ENCODE results near the gene GATA5. TPM values are rescaled to one million over a fixed set of nuclear protein-coding genes. Genes with fewer than 3 reads are reported as not detected.

Gene GATA5
- total and polyA plus RNA-seq, 4 donors, result 0.49 to 15.2 (median 1.3) TPM

GRCh38 chr20:62463651-62464424 lies 12.0 kb downstream of the GATA5 start:
- H3K27ac ChIP-seq (ENCODE audit: low read depth in 1 of 2, low read length in 1 of 2), result no peak overlapping the region
- WGBS, 2 donors, result 82 to 88% methylated on average over 25 of the region's 25 CpGs
- TF ChIP-seq, protein P1, sequence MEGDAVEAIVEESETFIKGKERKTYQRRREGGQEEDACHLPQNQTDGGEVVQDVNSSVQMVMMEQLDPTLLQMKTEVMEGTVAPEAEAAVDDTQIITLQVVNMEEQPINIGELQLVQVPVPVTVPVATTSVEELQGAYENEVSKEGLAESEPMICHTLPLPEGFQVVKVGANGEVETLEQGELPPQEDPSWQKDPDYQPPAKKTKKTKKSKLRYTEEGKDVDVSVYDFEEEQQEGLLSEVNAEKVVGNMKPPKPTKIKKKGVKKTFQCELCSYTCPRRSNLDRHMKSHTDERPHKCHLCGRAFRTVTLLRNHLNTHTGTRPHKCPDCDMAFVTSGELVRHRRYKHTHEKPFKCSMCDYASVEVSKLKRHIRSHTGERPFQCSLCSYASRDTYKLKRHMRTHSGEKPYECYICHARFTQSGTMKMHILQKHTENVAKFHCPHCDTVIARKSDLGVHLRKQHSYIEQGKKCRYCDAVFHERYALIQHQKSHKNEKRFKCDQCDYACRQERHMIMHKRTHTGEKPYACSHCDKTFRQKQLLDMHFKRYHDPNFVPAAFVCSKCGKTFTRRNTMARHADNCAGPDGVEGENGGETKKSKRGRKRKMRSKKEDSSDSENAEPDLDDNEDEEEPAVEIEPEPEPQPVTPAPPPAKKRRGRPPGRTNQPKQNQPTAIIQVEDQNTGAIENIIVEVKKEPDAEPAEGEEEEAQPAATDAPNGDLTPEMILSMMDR (IDR thresholded peaks at IDR 0.05; ENCODE audit: control extremely low read depth, extremely low read depth), result no peak
- H3K9ac ChIP-seq (ENCODE audit: insufficient read depth in 1 of 2, low read length in 2 of 2), result no peak overlapping the region
- ATAC-seq (ENCODE audit: insufficient read depth, low FRiP score) (no peak), DNase-seq (no peak)
- peaks cover 0 to 58% (median 5%) of the 10 kb centered on the region in 5 donors for H3K4me1 ChIP-seq (ENCODE audit: control insufficient read depth in 5 of 5, insufficient read depth in 5 of 5, low read length in 5 of 5)
- no peaks in the 10 kb centered on the region for H3K9me3 ChIP-seq (ENCODE audit: control insufficient read depth in 4 of 4, insufficient read depth in 3 of 4, low read length in 3 of 4)
- no peaks in the 10 kb centered on the region for H3K27me3 ChIP-seq (ENCODE audit: control insufficient read depth in 3 of 3, insufficient read depth in 3 of 3, low read length in 2 of 3)
- H3K36me3 ChIP-seq (ENCODE audit: control insufficient read depth in 4 of 4, insufficient read depth in 4 of 4, low read length in 4 of 4), result peaks cover 0 to 33% (median 4%) of the 10 kb centered on the region in 4 donors
- no peak overlapping the region for H3K4me3 ChIP-seq

DNA sequence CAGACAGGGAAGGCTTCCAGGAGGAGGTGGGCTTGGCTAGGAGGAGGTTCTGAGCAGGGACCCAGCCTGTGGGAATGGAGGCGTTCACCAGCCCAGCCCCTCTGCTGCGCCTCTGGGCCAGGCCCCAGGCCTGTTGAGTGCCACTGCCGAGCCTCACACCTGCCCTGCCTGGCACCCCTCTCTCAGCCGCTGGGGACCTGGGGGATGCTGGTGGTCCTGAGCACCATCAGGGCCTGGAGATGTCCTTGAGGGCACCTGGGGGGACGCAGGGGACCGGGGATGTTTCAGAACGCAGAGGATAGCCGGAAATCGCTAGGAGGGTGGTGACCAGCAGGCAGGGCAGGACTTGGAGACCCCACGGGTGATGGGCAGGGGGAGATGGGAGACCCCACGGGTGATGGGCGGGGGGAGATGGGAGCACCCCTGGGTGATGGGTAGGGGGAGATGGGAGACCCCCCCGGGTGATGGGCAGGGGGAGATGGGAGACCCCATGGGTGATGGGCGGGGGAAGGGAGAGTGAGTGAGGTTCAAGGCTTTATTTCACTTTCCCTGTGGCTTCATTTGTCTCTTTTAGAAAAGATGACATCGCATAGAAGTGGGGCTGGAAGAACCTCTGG lies 12.7 kb downstream of the GATA5 start:
- no peak overlapping the region for H3K27ac ChIP-seq (ENCODE audit: low read depth in 1 of 2, low read length in 1 of 2)
- DNase-seq (no peak), ATAC-seq (ENCODE audit: insufficient read depth, low FRiP score) (no peak)
- H3K4me3 ChIP-seq, result no peak overlapping the region
- H3K36me3 ChIP-seq (ENCODE audit: control insufficient read depth in 4 of 4, insufficient read depth in 4 of 4, low read length in 4 of 4), result peaks cover 0 to 33% (median 4%) of the 10 kb centered on the region in 4 donors
- no peaks in the 10 kb centered on the region for H3K9me3 ChIP-seq (ENCODE audit: control insufficient read depth in 4 of 4, insufficient read depth in 3 of 4, low read length in 3 of 4)
- no peak overlapping the region for H3K9ac ChIP-seq (ENCODE audit: insufficient read depth in 1 of 2, low read length in 2 of 2)
- H3K4me1 ChIP-seq (ENCODE audit: control insufficient read depth in 5 of 5, insufficient read depth in 5 of 5, low read length in 5 of 5), result peaks cover 0 to 58% (median 7%) of the 10 kb centered on the region in 5 donors
- 77 to 87% methylated on average over 15 of the region's 15 CpGs for WGBS, 2 donors
- peaks cover 0 to under 1% (median 0%) of the 10 kb centered on the region in 3 donors for H3K27me3 ChIP-seq (ENCODE audit: control insufficient read depth in 3 of 3, insufficient read depth in 3 of 3, low read length in 2 of 3)
- TF ChIP-seq, protein P1 (IDR thresholded peaks at IDR 0.05; ENCODE audit: control extremely low read depth, extremely low read depth), result no peak

DNA sequence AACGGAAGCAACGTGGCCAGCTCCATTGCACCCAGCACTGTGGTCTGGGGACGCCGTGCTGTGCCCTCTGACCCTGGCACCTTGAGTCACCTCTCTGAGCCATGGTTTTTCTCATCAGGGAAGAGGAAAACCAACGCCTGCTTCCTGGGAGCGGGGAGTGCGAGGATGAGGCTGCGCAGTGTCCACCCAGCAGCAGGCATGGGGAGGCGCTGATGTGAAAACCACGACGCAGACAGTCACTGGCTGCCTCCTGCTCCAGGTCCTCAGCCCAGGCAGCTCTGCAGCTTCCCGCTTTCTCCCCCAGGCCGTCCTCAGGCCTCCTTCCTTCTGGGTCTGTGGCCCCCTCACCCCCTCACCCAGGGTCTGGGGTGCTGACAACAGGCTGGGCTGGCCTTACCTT lies 14.0 kb downstream of the GATA5 start:
- no peaks in the 10 kb centered on the region for H3K9me3 ChIP-seq (ENCODE audit: control insufficient read depth in 4 of 4, insufficient read depth in 3 of 4, low read length in 3 of 4)
- no peak overlapping the region for H3K4me3 ChIP-seq
- H3K27ac ChIP-seq (ENCODE audit: low read depth in 1 of 2, low read length in 1 of 2), result no peak overlapping the region
- H3K4me1 ChIP-seq (ENCODE audit: control insufficient read depth in 5 of 5, insufficient read depth in 5 of 5, low read length in 5 of 5), result peaks cover 0 to 59% (median 10%) of the 10 kb centered on the region in 5 donors
- H3K9ac ChIP-seq (ENCODE audit: insufficient read depth in 1 of 2, low read length in 2 of 2), result no peak overlapping the region
- TF ChIP-seq, protein P1 (IDR thresholded peaks at IDR 0.05; ENCODE audit: control extremely low read depth, extremely low read depth), result no peak
- DNase-seq (no peak), ATAC-seq (ENCODE audit: insufficient read depth, low FRiP score) (no peak)
- H3K27me3 ChIP-seq (ENCODE audit: control insufficient read depth in 3 of 3, insufficient read depth in 3 of 3, low read length in 2 of 3), result peaks cover 0 to 3% (median 0%) of the 10 kb centered on the region in 3 donors
- 89 to 96% methylated on average over 13 of the region's 13 CpGs for WGBS, 2 donors
- H3K36me3 ChIP-seq (ENCODE audit: control insufficient read depth in 4 of 4, insufficient read depth in 4 of 4, low read length in 4 of 4), result peaks cover 0 to 32% (median 4%) of the 10 kb centered on the region in 4 donors
